Activated T-helper 1 cell treated with anti-CD3 and anti-CD28 coated beads, Interleukin-12 subunit alpha, Interleukin-12 subunit beta, Interleukin-2, Interleukin-4 antibody, amounts not matched to agents 30 ng/mL and 10 ng/mL and 1 ng/mL, durations not matched to agents 14 hours and 24 hours and 36 hours (primary cell): Measurements from ENCODE around the gene MRPL20. TPM values are rescaled to one million over a fixed set of nuclear protein-coding genes. Genes with fewer than 3 reads are reported as not detected.
"Not testable (repeated sequence)": the region's sequence is repeated elsewhere in the genome, so short reads cannot be mapped to it uniquely, and the experiment has no call there.

ENCODE experiments used
- DNase-seq: peaks from one replicate; pipeline ENCODE4 v3.0.0; 2021; ENCODE audit warnings: low spot score
- H3K27ac Mint-ChIP-seq: one replicate; pipeline ENCODE4 v1.8.0; 2021; ENCODE audit warnings: mild to moderate bottlenecking, mixed read lengths
- H3K27me3 Mint-ChIP-seq: one replicate; pipeline ENCODE4 v1.8.0; 2022; ENCODE audit warnings: mild to moderate bottlenecking, moderate library complexity, mixed read lengths; ENCODE audit not compliant: insufficient read depth
- H3K36me3 Mint-ChIP-seq: one replicate; pipeline ENCODE4 v1.8.0; 2021; ENCODE audit warnings: low read depth, mixed read lengths
- H3K4me1 Mint-ChIP-seq: one replicate; pipeline ENCODE4 v1.8.0; 2021; ENCODE audit warnings: low read depth, mixed read lengths
- H3K4me3 Mint-ChIP-seq: one replicate; pipeline ENCODE4 v1.8.0; 2021; ENCODE audit warnings: mild to moderate bottlenecking, moderate library complexity, mixed read lengths
- H3K9me3 Mint-ChIP-seq: one replicate; pipeline ENCODE4 v1.8.0; 2021; ENCODE audit warnings: mixed read lengths
- intact Hi-C: fragments of 100-400 bp; cut with micrococcal nuclease; formaldehyde crosslinking; loops from one replicate; pipeline ENCODE4 v1.15.1; 2024
- total RNA-seq: library from RNA; stranded (reverse); gene quantifications from 2 replicates; pipeline ENCODE4 v1.2.3, GENCODE V29; 2022

Gene MRPL20
- total RNA-seq, 1 donor from 2014 or later, result 205 TPM

- Mint-ChIP-seq H3K4me1 (peaks cover 14% of the 10 kb centered on the region), H3K9me3 (no peaks in the 10 kb centered on the region), H3K4me3 (no peak overlapping the region), H3K36me3 (peaks cover 74% of the 10 kb centered on the region), H3K27ac (no peak overlapping the region), H3K27me3 (no peaks in the 10 kb centered on the region)
- DNase-seq, result no peak
- intact Hi-C loops, result no loop called here
These were observed 15.9 kb downstream of the MRPL20 start for GRCh38 chr1:1391225-1391624.

GRCh38 chr1:1390675-1391074 is 16.4 kb downstream of the MRPL20 start:
- no peak overlapping the region for H3K4me3 Mint-ChIP-seq
- no peak overlapping the region for H3K27ac Mint-ChIP-seq
- no peak for DNase-seq
- no peaks in the 10 kb centered on the region for H3K27me3 Mint-ChIP-seq
- H3K4me1 Mint-ChIP-seq, result peaks cover 13% of the 10 kb centered on the region
- peaks cover 73% of the 10 kb centered on the region for H3K36me3 Mint-ChIP-seq
- H3K9me3 Mint-ChIP-seq, result no peaks in the 10 kb centered on the region
- intact Hi-C loops, result no loop called here

GRCh38 chr1:1388078-1388472 is 19.0 kb downstream of the MRPL20 start:
- no peaks in the 10 kb centered on the region for H3K27me3 Mint-ChIP-seq
- H3K36me3 Mint-ChIP-seq, result peaks cover 53% of the 10 kb centered on the region
- no peaks in the 10 kb centered on the region for H3K9me3 Mint-ChIP-seq
- H3K27ac Mint-ChIP-seq, result no peak overlapping the region
- H3K4me3 Mint-ChIP-seq, result no peak overlapping the region
- DNase-seq, result no peak
- no peaks in the 10 kb centered on the region for H3K4me1 Mint-ChIP-seq
- intact Hi-C loops, result no loop called here

GRCh38 chr1:1387098-1388077 is 19.7 kb downstream of the MRPL20 start:
- H3K27me3 Mint-ChIP-seq, result no peaks in the 10 kb centered on the region
- no peaks in the 10 kb centered on the region for H3K4me1 Mint-ChIP-seq
- H3K36me3 Mint-ChIP-seq, result peaks cover 49% of the 10 kb centered on the region
- DNase-seq, result no peak
- no peak overlapping the region for H3K27ac Mint-ChIP-seq
- no peaks in the 10 kb centered on the region for H3K9me3 Mint-ChIP-seq
- no peak overlapping the region for H3K4me3 Mint-ChIP-seq
- intact Hi-C loops, result no loop called here

- Mint-ChIP-seq H3K4me3 (no peak overlapping the region), H3K36me3 (peaks cover 35% of the 10 kb centered on the region)
These were observed 21.2 kb downstream of the MRPL20 start for GRCh38 chr1:1385931-1386330.

GRCh38 chr1:1385339-1385738 is 21.8 kb downstream of the MRPL20 start:
- H3K27me3 Mint-ChIP-seq, DNase-seq, H3K4me3 Mint-ChIP-seq, H3K4me1 Mint-ChIP-seq, H3K9me3 Mint-ChIP-seq, H3K27ac Mint-ChIP-seq, intact Hi-C loops: not testable (repeated sequence)
- H3K36me3 Mint-ChIP-seq, result peaks cover 29% of the 10 kb centered on the region

More at GRCh38 chr1:1385931-1386330, 21.2 kb downstream of the MRPL20 start:
- no peaks in the 10 kb centered on the region for H3K4me1 Mint-ChIP-seq
- DNase-seq, result no peak
- intact Hi-C loops, result no loop called here
- no peak overlapping the region for H3K27ac Mint-ChIP-seq
- no peaks in the 10 kb centered on the region for H3K9me3 Mint-ChIP-seq
- H3K27me3 Mint-ChIP-seq, result no peaks in the 10 kb centered on the region

GRCh38 chr1:1381294-1381693 is 25.8 kb downstream of the MRPL20 start:
- no peaks in the 10 kb centered on the region for H3K4me1 Mint-ChIP-seq
- no peaks in the 10 kb centered on the region for H3K9me3 Mint-ChIP-seq
- peaks cover under 1% of the 10 kb centered on the region for H3K36me3 Mint-ChIP-seq
- no peak overlapping the region for H3K27ac Mint-ChIP-seq
- intact Hi-C loops, result no loop called here
- no peak for DNase-seq
- H3K27me3 Mint-ChIP-seq, result no peaks in the 10 kb centered on the region
- no peak overlapping the region for H3K4me3 Mint-ChIP-seq

- H3K4me1 Mint-ChIP-seq, result no peaks in the 10 kb centered on the region
- H3K27me3 Mint-ChIP-seq, result no peaks in the 10 kb centered on the region
- H3K4me3 Mint-ChIP-seq, result no peak overlapping the region
- intact Hi-C loops, result no loop called here
- no peaks in the 10 kb centered on the region for H3K9me3 Mint-ChIP-seq
- no peaks in the 10 kb centered on the region for H3K36me3 Mint-ChIP-seq
- DNase-seq, result no peak
- no peak overlapping the region for H3K27ac Mint-ChIP-seq
These were observed 26.2 kb downstream of the MRPL20 start for GRCh38 chr1:1380860-1381259.

GRCh38 chr1:1377540-1378205 is 29.4 kb downstream of the MRPL20 start:
- intact Hi-C loops, result no loop called here
- Mint-ChIP-seq H3K9me3 (no peaks in the 10 kb centered on the region), H3K36me3 (peaks cover 6% of the 10 kb centered on the region), H3K27me3 (peaks cover 2% of the 10 kb centered on the region), H3K27ac (no peak overlapping the region), H3K4me1 (peaks cover 7% of the 10 kb centered on the region), H3K4me3 (no peak overlapping the region)
- no peak for DNase-seq

- intact Hi-C loops, result no loop called here
- H3K9me3 Mint-ChIP-seq, result no peaks in the 10 kb centered on the region
- H3K4me1 Mint-ChIP-seq, result peaks cover 11% of the 10 kb centered on the region
- peaks cover 2% of the 10 kb centered on the region for H3K27me3 Mint-ChIP-seq
- peaks cover 8% of the 10 kb centered on the region for H3K36me3 Mint-ChIP-seq
- peak overlapping the region; percentile 43 for H3K4me3 Mint-ChIP-seq
- DNase-seq, result no peak
- H3K27ac Mint-ChIP-seq, result peak overlapping the region; percentile 98
These were observed 30.4 kb downstream of the MRPL20 start for GRCh38 chr1:1376551-1377226.

GRCh38 chr1:1374929-1375662 is 32.0 kb downstream of the MRPL20 start, which contains the start of gene AURKAIP1:
AURKAIP1 (minus strand) TSS chr1:1375207; CDS start chr1:1374756, 451 bp downstream.
- H3K9me3 Mint-ChIP-seq, result no peaks in the 10 kb centered on the region
- H3K36me3 Mint-ChIP-seq, result peaks cover 8% of the 10 kb centered on the region
- DNase-seq, result peak; percentile 97
- peak within 1 kb of the TSS; percentile 98 for H3K27ac Mint-ChIP-seq
- intact Hi-C loops, result loop anchor here (1.0 to 2.0 kb wide), 9 partner anchors 24 to 362 kb away; partner anchors contain the start of genes ATAD3B, CCNL2, CPTP and DVL1
- H3K4me1 Mint-ChIP-seq, result peaks cover 11% of the 10 kb centered on the region
- H3K27me3 Mint-ChIP-seq, result peaks cover 2% of the 10 kb centered on the region
- peak within 1 kb of the TSS; percentile 93 for H3K4me3 Mint-ChIP-seq

GRCh38 chr1:1374589-1374928 is 32.5 kb downstream of the MRPL20 start:
- no peak for DNase-seq
- H3K36me3 Mint-ChIP-seq, result peaks cover 8% of the 10 kb centered on the region
- peaks cover 2% of the 10 kb centered on the region for H3K27me3 Mint-ChIP-seq
- H3K4me3 Mint-ChIP-seq, result peak overlapping the region; percentile 93
- intact Hi-C loops, result loop anchor here (2.0 kb wide), 1 partner anchor 26 kb away; the partner anchor contains the start of gene DVL1
- peaks cover 11% of the 10 kb centered on the region for H3K4me1 Mint-ChIP-seq
- H3K9me3 Mint-ChIP-seq, result no peaks in the 10 kb centered on the region
- H3K27ac Mint-ChIP-seq, result peak overlapping the region; percentile 52
